Esophagus mucosa (tissue), 1 donor: ENCODE results near the gene PCGF3. TPM values are rescaled to one million over a fixed set of nuclear protein-coding genes. Genes with fewer than 3 reads are reported as not detected.
"Not testable (repeated sequence)": the region's sequence is repeated elsewhere in the genome, so short reads cannot be mapped to it uniquely, and the experiment has no call there.

Source experiments
- ATAC-seq: fragments of 200-7000 bp; cut with Tn5 transposase; one replicate; pipeline ENCODE4 v1.9.1; 2020
- total RNA-seq: library from RNA; stranded (reverse); gene quantifications from one replicate; pipeline ENCODE4 v1.2.4, GENCODE V29; 2023
- donor health status: DM: yes; HTN: yes; CAD: no.

The PCGF3 gene
- total RNA-seq, 1 donor from 2014 or later = 30.5 TPM

DNA sequence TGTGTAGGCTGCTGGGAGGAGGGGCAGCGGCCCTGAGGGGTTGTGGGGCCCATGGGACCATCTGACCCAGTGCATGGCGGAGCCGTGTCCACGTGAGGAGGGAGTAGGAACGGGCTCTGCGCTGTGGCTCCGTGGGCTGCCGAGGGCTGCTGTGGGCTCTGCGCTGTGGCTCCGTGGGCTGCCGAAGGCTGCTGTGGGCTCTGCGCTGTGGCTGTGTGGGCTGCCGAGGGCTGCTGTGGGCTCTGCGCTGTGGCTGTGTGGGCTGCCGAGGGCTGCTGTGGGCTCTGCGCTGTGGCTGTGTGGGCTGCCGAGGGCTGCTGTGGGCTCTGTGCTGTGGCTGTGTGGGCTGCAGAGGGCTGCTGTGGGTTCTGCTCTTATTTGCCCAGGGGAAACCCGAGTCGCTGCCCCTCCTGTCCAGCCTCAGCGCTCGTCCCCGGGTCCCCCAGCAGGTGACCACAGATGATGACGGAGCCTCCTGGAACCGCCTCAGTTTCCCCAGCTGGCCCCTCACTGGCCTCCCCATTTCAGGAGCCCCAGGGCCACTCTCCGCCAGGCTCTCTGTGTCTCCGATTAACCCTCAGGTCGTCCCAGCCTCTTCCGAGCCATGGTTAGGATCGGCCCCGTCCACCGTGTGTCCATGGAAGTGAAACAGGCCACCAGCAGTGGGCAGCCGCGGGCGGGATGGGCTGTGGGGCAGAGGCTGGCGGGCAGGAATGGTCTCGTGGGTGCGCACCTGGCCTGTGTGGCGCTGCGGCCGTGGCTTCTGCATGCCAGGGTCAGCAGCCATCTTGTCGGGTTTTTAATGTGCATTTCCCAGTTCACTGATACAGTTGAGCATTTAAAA is 20.0 kb downstream of the PCGF3 start:
- ATAC-seq = no peak

DNA sequence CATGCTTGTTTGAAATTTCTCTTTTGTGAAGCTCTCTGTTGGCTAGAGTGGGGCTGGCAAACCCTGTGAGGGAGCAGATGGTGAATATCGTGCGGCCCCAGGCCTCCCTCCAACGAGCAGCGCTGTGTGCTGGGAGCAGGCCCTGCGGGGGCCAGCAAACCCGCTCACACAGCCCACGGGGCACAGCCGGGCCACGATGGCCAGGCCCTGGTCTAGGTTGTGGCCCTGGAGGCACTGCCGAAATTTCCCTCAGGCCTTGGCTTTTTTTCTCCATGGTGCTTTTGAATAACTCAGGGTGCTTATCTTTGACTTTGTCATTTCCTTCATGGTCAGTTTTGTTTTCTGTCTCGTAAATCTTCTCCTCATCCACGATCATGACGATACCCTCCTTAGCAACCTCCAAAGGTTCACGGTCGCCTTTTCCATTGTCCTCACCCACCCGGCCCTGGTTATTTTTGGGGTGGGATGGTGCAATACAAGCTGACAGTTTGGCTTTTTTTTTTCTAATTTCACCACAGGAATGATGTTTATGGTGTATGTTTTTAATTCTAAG is 20.7 kb downstream of the PCGF3 start:
- no peak for ATAC-seq

DNA sequence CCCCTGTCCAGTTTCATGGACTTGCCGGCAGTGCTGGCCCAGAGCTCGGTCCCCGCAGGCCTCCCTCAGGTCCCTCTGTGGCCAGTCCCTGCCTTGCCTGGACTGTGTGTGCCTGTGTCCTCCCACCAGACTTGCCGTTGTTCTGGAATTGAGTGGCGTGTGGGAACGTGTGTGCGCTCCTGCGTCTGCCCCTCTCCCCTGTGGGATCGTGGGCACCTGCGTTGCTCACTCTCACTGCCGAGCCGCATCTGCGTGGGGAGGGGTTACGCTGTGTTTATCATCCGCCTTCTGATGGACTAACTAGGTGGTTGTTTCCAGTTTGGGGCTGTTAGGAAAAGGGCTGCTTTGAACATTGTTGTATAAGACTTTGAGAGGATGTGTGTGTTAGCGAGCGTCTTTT is 21.2 kb downstream of the PCGF3 start:
- ATAC-seq = no peak

DNA sequence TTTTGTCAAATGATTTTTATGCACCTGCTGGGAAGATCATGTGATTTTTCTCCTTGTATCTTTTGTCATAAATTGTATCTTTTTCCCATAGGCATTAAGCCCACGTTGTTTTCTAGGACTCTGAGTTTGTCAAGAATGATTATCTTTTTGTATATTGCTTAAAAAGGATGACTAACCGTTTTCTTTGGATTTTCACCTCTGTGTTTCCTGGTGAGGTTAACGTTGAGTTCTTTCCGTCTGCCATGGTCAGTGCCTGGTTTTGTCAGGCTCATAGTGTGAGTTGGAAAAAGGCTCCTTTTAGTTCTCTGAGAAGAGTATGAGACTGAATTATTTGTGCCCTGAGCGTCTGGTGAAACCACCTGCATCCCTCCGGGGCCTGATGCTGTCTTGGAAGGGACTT is 21.9 kb downstream of the PCGF3 start:
- no peak for ATAC-seq

GRCh38 chr4:729336-730315 is 24.0 kb downstream of the PCGF3 start:
- peak; percentile 16 for ATAC-seq

DNA sequence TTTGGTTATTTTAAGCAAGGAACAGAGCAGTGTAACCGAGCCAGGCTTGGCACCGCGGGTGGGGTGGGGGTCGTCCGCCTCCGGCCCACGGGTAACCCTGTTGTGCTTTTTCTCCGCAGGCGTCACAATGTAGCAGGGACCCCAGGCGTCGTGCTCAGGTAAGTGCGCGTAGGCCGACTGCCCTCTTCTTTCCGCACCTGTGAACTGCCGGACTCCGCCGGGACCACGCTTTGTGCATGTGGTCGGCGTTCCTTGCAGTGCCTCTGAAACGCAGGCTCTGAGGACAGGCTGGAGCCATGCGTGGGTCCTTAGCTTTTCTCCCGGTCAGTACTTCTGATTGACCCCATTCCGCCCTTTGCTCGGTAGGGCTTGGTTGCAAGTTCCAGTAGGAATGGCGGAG is 24.9 kb downstream of the PCGF3 start:
- ATAC-seq = no peak

GRCh38 chr4:730946-731904 is 25.6 kb downstream of the PCGF3 start:
- ATAC-seq = peak; percentile 15

- not testable (repeated sequence) for ATAC-seq
Observed at GRCh38 chr4:731954-732353, 26.3 kb downstream of the PCGF3 start.

DNA sequence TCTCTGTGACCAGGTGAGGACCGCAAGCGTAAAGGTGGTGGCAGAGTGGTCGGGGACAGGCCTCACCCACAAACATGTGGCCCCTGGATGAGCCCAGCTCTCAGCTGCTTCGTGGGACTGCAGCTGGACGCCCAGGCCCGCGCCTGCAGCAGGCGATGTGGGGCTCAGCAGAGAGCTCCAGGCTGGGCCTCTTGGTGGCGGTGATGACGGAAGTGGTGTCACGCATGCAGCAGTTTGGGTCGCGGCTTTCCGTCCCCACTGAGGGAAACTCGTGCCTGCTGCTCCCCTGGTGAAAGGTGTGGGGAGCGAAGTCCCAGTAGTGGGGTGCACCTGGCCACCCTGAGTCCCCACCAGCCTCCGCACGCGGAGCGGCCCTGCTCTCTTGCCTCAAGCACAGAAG is 26.9 kb downstream of the PCGF3 start:
- ATAC-seq = no peak

- peak; percentile 40 for ATAC-seq
Observed at GRCh38 chr4:732911-733630, 27.4 kb downstream of the PCGF3 start.

DNA sequence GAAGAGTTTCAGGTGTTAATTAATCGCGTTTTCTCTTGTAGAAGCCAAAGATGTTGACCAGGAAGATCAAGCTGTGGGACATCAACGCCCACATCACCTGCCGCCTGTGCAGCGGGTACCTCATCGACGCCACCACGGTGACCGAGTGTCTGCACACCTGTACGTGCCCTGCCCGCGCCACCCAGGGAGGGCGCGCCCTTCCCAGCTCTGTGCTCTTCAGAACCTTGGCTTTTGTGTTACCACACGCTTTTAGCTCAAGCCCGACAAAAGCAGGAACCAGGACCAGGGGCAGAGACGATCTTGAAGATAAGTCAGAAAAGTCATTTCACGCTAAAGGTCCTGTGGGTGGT is 28.0 kb downstream of the PCGF3 start:
- ATAC-seq = no peak

GRCh38 chr4:734075-734474 is 28.4 kb downstream of the PCGF3 start:
- no peak for ATAC-seq

GRCh38 chr4:734951-735350 is 29.3 kb downstream of the PCGF3 start:
- ATAC-seq = no peak

DNA sequence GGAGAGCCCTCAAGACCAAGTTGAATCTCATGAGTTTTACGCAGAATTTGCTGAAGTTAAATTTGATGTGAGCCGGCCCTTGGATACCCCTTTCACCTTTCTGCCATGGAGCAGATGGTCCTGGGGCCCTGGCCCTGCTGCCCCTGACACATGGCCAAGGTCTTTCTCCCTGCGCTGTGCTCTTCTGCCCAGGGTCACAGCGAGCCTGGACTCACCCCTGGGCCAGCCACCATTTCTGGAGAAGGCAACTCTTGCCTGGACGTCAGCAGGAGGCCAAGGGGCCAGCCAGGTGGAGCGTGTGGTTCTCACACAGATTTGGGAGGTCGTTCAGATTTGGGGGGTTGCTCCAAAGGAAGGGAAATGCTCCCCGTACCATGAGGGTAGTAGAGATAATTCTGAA is 30.0 kb downstream of the PCGF3 start:
- no peak for ATAC-seq

- ATAC-seq = not testable (repeated sequence)
Observed at GRCh38 chr4:736561-736960, 30.9 kb downstream of the PCGF3 start.

- no peak for ATAC-seq
Observed at GRCh38 chr4:738781-739280, 33.2 kb downstream of the PCGF3 start.

DNA sequence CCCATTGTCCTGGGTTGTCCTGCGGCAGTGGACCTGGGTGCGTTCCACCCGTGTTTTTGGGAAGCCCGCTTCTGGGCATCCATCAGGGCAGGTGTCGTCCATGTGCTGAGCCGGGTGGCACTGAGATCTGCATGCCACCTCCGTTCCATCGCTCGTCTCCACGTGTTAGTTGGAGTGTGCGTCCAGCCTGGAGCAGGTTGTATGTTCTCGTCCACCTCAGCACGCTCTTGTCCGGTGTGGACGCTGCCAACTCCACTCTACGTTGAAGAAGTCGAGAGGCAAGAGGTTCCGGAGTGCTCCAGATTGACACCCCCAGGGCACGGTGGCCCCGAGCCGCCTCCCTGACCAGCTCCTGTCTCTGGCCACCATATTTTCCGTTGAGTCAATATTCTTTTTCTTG is 33.9 kb downstream of the PCGF3 start:
- no peak for ATAC-seq

GRCh38 chr4:740011-740410 is 34.4 kb downstream of the PCGF3 start:
- ATAC-seq = no peak

GRCh38 chr4:740656-741282 is 35.1 kb downstream of the PCGF3 start:
- no peak for ATAC-seq

DNA sequence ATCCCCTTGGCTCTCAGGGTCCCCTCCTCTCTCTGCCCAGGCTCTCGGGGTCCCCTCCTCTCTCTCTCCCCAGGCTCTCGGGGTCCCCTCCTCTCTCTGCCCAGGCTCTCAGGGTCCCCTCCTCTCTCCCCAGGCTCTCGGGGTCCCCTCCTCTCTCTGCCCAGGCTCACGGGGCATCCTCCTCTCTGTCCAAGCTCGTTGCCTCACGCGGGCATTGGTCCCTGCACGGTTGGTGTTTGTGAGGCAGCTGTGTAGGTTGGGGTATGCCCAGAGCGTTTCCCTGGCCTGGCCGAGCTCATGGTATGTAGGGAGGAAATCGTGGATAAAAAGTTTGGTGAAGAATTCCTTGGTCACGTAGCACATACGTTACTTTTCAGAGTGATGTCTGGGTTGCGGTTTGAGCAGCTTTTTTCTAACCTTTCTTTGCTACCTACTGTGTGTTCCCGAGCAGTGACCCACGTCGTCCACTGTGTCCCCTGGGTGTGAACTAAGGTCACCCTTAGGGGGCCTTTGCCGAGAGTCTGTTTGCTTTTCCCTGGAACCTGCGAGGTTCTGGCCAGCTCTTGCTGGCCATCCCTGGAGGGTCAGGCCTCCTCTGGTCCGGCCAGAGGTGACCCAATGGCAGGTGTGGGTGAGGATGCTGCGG is 36.6 kb downstream of the PCGF3 start:
- peak; percentile 23 for ATAC-seq
